Body of pancreas (tissue), 2 donors: ENCODE data around the gene TCTN2. TPM values are rescaled to one million over a fixed set of nuclear protein-coding genes. Genes with fewer than 3 reads are reported as not detected.

Experiments
- total RNA-seq, 2 donors: library from RNA; depleted of rRNA; stranded (reverse); fragments of >200 nt; gene quantifications; one replicate each; pipeline ENCODE4 v1.1.0, GENCODE V29; 2016

Gene TCTN2
- total RNA-seq, 2 donors from 2014 or later = 5.3 to 9.9 TPM

Other genes with a start within 250 kb of the TCTN2 start
- 1 to 10 TPM; 2.6 TPM for gene RILPL2, start 234.4 kb upstream of the TCTN2 start, total RNA-seq
- 10 to 100 TPM; 12.9 to 16.9 TPM for gene SNRNP35, start 213.0 kb upstream of the TCTN2 start, total RNA-seq
- gene RILPL1, start 137.4 kb upstream of the TCTN2 start, total RNA-seq = 1 to 10 TPM; 4.3 to 4.9 TPM
- gene TMED2, start 86.6 kb upstream of the TCTN2 start, total RNA-seq = 100 to 1,000 TPM in 1 of 2 donors, 10 to 100 TPM in 1; 89.7 to 127 TPM
- 10 to 100 TPM; 16.1 to 30.3 TPM for gene DDX55, start 69.0 kb upstream of the TCTN2 start, total RNA-seq
- gene EIF2B1, start 37.4 kb upstream of the TCTN2 start, total RNA-seq = 100 to 1,000 TPM in 1 of 2 donors, 10 to 100 TPM in 1; 58.9 to 182 TPM
- gene GTF2H3, start 37.3 kb upstream of the TCTN2 start, total RNA-seq = 10 to 100 TPM in 1 of 2 donors, 1 to 10 TPM in 1; 8.6 to 16.2 TPM
- 10 to 100 TPM in 1 of 2 donors, 1 to 10 TPM in 1; 6.6 to 15.8 TPM for gene ATP6V0A2, start 41.2 kb downstream of the TCTN2 start, total RNA-seq
- gene DNAH10, start 91.2 kb downstream of the TCTN2 start, total RNA-seq = under 1 TPM in 1 of 2 donors, not detected in 1; 0.26 TPM